Measurements from ENCODE around the gene SP5.

SP5 gene

DNA sequence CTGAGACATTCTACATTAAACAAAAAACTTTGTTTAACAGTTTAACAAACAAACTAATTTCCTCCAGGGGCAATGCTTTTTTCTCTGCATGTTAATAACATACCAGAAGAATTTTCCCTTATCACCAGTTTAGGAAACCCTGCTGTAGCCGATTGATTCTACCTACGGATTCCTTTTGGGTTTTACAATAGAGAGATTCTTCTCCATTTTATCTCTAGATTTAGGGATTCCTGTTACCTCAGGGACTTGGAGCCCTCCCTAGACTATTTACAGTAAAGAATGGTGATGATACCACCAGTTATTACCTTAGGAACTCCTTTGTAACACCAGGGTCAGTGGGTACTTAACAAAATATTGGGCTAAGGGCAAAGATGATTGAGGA, 49.7 kb downstream of the SP5 start:
- DNase-seq (ENCODE audit: low read depth): no peak
- no peak overlapping the region for H3K4me3 ChIP-seq (ENCODE audit: low read length)
- TF ChIP-seq CTCF (conservative IDR thresholded peaks at IDR 0.05; ENCODE audit: low read depth, low read length): no peak

DNA sequence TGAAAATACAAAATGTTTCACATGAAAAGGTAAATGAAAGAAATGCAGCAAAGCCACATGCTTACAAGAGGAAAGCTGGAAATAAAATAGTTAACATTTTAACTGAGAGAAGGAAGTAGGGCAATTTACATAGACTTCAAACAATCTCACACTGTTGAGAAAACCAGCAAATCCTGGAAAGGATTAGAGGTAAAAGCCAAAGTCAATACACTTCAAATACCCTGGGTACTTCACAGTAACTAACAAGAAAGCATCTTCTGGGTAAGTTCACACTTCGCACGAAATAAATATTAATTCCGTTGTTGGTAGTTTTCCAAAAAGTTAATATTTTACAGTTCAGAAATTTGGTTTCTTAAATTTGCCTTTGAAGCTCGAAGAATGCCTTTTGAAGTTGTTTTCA, 51.6 kb downstream of the SP5 start:
- no peak overlapping the region for H3K4me3 ChIP-seq (ENCODE audit: low read length)
- no peak for DNase-seq (ENCODE audit: low read depth)
- TF ChIP-seq CTCF (conservative IDR thresholded peaks at IDR 0.05; ENCODE audit: low read depth, low read length): no peak

All from retinal pigment epithelial cell (primary cell).